DMS153 (cell line): ENCODE results near the gene PACS1.
"Not testable (repeated sequence)": the region's sequence is repeated elsewhere in the genome, so short reads cannot be mapped to it uniquely, and the experiment has no call there.

ENCODE experiments used
- DNase-seq: peaks from one replicate; lab custom pipeline; 2025; lab: John Stamatoyannopoulos, UW

The PACS1 gene

DNA sequence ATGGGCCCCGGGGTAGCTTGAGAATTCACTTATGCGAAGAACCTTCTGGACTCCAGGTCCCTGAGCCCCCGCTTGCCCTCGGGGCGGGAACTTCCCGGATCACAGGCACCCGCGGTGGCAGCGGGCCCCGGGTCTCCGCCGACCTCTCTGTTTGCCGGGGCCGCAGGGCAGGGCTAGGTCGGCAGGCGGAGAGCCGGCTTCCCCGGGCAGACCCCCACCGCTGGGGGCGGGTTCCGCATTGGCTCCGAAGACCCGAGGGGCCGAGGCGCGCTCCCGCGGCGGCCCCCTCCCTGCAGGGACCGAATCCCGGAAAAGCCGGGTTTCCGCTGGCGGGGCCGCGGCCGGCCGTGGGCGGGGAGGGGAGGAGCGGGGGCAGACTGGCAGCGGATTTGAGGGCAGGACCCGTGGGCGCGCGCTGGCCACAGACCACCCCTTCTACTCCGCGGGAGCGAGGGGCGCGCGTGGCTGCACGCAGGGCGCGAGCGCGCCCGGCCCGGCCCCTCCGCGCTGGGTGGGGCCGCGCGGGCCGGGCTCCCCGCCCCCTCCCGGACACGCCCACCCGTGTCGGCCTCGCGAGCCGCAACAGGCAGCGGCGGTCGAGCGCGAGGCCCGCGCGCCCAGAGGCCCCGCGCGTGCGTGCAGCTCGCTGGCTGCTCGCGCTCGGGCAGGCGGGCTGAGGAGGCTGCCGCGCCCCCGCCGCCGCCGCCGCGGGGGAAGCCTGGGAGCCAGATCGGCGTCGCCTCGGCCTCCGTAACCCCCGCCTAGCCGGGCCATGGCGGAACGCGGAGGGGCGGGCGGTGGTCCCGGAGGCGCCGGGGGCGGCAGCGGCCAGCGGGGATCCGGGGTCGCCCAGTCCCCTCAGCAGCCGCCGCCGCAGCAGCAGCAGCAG is at the start of gene PACS1:
PACS1 (plus strand) TSS at position 558 of the 889 bp plus-strand sequence; CDS start at position 773, 215 bp downstream.
- DNase-seq, result no peak

DNA sequence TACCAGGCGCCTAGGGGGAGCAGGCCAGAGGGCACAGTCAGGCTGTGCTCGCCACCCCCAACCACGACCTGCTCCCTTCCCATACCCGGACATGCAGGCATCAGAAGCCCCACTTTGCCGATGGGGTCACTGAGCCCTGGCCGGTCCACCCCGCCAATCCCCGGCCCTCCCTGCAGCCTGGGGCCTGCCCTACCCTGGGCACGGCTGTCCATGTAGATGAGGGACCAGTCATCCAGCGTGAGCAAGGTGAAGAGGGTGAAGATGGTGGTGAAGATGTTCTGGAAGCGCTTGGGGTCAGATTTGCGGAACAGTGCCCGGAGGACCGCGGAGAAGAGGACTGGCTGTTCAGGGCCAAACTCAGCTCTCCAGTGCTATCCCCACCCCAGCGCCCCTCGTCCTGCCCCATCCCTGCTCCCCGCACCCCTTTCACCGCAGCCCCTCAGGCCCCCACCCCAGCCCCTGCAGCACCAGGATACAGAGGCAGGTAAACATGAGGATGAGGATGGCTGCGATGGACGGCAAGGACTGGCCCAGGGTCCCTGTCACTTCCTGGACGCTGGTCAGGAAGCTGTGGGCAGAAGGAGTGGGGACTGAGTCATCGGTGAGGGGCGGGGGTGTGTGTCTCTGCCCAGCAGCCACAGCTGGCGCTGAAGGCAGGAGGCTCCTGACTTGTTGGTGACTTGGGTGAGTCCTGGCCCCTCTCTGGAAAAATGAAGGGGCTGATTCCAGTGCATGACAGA is 49.3 kb upstream of the PACS1 start:
- no peak for DNase-seq

DNA sequence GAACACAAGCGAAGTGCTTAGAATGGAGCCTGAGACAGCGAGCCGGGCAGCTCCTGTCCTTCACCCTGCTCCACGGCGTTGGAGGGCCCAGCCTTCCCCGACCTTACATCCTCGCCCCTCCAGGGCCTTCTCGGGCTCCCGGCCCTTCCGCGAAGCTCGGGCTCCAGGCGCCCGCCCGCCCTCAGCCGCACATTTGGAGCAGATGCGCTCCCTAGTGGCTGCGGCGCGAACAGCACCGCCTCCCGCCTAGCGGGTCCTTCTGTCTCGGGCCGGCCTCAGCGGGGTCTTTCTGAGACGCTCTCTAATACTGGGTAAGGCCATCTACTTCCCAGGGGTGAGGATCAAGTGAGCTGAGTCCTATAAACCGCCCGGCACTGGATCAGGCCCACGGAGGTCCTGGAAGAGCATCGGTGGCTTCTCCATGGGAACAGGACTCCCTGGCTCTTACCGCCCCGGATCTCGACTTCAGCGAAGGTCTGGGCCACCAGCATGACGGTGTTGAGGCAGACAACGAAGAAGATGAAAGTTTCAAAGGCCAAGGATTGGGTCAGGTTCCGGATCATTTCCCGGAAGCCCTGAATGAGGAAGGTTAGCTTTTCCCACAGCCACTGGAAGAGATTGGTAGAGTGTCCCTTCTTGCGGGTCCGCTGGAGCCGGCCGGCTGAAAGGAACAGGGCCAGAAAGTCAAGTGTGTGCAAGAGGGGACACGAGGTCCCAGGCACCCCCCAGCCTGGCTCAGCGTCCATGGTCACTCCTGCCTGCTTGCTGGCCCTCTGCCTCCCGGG is 47.5 kb upstream of the PACS1 start:
- DNase-seq, result peak; percentile 12

DNA sequence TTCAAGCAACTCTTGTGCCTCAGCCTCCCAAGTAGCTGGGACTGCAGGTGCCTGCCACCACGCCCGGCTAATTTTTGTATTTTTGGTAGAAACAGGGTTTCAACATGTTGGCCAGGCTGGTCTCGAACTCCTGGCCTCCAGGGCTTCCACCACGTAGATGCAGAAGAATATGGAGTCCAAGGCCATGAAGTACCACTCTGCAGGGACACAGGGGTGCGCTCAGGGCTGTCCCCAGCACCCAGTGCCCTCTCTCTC is 47.0 kb upstream of the PACS1 start:
- DNase-seq, result not testable (repeated sequence)

- DNase-seq, result no peak
Measured at GRCh38 chr11:66026017-66026529, 44.0 kb upstream of the PACS1 start, which contains the start of gene CATSPER1. Gene CATSPER1, minus strand, starts transcription at chr11:66026479. Its CDS starts 100 bp downstream, at chr11:66026379.

DNA sequence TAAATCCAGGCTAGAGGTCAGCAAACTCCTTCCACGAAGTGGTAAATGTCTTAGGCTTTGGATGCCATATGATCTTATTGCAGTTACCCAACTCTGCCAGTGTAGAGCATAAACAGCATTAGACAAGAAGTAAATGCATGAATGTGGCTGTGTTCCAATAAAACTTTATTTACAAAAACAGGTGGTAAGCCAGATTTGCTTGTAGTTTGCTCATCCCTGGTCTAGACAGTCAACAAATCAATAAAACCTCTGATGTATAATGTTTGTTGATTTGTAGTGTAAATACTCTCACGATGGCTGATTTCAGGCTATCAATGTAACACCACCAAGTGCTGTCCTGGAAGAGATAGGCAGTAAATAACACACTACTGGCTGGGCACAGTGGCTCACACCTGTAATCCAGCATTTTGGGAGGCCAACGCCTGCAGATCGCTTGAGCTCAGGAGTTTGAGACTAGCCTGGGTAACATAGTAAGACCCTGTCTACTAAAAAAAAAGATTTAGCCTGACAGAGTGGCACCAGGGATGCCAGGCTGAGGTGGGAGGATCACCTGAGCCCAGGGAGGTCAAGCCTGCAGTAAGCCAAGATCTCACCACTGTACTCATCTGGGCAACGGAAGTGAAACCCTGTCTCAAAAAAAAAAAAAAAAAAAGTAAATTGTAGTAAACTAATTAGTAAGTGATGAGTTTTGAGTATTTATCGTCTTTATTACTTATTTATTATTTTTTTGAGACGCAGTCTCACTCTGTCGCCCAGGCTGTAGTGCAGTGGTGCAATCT is 36.9 kb upstream of the PACS1 start:
- DNase-seq, result no peak

- no peak for DNase-seq
Measured at GRCh38 chr11:66035653-66036333, 34.3 kb upstream of the PACS1 start.

- DNase-seq, result no peak
Measured at GRCh38 chr11:66036334-66036710, 33.8 kb upstream of the PACS1 start.

- no peak for DNase-seq
Measured at GRCh38 chr11:66037327-66037726, 32.7 kb upstream of the PACS1 start.

GRCh38 chr11:66039765-66040164 is 30.3 kb upstream of the PACS1 start:
- no peak for DNase-seq

DNA sequence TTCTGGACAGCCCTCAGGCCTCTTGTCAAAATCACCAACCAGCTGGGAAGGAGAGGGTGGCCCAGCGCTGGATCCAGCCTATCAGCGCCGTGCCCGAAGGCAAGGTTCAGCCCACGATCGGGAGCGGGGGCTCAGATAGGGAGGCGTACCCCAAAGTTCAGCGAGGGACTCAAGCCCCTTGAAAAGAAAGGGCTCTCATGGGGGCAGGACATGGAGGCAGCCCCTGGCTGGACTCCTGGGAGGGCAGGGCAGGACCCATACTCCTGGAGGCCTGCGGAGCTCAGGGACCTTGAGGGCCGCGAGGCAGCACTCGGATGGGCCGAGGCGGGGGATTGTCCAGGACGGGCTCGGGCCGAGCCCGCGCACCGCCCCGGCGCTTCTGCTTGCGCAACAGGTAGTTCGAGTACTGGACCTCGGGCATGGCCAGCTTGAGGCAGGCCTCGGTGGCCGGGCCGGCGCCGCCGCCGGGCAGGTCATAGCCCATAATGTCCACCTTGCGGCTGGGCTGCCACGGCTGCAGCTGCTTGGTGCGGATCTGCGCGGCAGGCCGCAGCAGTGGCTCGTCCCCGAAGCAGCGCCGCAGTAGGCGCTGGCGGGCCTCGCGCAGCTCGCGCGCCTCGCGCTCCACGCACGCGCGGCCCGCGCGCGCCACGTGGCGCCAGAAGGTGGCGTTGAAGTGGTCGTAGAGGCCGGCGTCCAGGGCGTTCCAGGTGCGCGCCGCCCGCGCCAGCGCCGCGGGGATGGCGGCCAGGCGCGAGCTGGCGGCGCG is 27.7 kb upstream of the PACS1 start:
- no peak for DNase-seq

- DNase-seq, result no peak
Measured at GRCh38 chr11:66042996-66043906, 26.8 kb upstream of the PACS1 start.

DNA sequence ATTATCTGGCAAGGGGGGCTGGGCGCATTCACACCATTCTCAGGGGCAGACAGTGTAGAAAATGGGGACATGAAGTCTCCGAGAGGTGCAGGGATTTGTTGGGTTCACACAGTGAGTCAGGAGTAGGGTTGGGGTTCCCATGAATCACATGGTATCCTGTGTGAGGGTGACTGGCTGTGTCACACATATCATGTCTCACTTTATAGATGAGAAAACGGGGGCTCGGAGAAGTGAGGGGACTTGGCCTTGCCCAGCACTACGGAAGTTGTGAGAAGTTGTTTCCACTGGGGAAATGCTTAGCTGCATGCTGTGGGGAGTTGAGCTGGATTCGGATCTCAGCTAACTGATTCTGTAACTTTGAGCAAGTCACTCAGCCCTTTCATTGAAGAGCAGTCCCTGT is 25.3 kb upstream of the PACS1 start:
- DNase-seq, result no peak

DNA sequence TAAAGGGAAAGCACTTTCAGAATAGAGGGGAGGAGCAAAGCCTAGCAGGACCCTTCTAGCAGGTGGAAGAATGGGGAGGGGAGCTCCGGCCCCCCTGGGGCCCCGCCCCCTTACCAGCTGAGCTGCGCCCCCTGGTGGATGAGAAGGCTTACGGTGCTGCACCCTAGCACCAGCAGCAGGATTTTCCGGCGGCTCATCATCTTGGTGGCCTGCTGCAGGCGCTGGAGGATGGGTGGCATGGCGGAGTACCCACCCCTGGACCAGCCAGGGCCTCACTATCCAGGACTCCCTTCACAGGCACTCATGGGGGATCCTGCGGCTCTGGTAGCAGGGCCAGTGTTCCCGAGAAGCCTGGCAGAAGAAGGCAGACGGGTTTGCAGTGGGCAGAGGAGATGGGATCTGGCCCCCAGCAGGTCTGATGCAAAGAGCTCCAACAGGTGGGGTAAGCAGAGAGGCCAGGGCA is 24.9 kb upstream of the PACS1 start:
- DNase-seq, result peak; percentile 41

- DNase-seq, result no peak
Measured at GRCh38 chr11:66046901-66047300, 23.2 kb upstream of the PACS1 start.

DNA sequence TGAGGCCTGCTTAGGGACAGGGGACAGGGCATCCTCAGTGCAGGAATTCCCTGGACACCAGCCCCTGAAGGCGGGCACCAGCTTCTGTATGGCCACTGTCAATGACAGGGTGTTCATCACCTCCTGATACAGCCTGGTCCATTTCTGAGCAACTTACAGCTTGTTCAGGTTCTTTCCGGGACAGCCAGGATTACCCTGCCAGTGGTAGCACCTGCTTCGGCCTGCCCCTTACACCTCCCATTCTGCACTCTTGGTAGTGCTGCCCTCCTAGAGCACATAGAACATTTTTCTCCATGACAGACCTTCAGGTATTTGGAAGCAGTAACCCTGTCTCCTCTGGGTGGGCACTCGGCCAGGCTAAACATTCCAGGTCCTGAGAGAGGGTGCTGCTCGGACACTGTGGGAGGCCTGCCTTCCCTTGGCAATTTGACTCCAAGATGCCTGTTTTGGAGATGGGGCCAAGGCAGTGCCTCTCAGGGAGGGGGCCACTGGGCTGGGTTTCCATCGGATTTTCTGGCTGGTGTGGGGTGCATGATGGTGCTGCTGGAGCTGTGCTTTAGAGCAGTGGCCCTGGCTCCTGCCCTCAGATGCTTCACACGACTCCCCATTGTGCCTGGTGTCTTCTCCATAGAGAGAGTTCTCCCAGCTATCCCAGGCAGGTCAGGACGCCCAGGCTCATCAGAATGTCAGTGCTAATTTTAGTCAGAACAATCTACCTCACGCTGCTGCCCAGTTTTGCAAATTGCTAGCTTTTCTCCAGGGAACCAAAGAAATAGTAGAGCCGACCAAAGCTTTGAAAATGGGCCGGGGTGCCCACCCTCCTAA is 22.3 kb upstream of the PACS1 start:
- no peak for DNase-seq

- no peak for DNase-seq
Measured at GRCh38 chr11:66048547-66049323, 21.3 kb upstream of the PACS1 start, which contains the start of gene GAL3ST3. Gene GAL3ST3, minus strand, starts transcription at chr11:66049161. Its CDS starts 3,746 bp downstream, at chr11:66045415.
